Fibroblast of skin of scalp (primary cell): Measurements from ENCODE around the gene HYPK.

Source experiments
- DNase-seq: peaks from one replicate; pipeline ENCODE4 v3.0.0-alpha.2; 2013

HYPK gene

DNA sequence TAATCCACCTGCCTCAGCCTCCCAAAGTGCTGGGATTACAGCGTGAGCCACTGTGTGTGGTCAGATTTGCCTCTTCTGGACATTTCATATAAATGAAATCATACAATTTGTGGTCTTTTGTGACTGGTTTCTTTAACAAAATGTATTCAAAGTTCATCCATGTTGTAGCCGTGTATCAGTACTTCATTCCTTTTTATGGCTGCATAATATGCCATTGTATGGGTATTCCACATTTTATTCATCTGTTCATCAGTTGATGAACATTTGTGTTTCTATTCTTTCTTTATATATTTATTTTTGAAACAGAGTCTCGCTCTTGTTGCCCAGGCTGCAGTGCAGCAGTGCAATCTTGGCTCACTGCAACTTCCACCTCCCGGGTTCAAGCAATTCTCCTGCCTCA is 52.2 kb downstream of the HYPK start:
- DNase-seq = no peak
